Neural progenitor cell (in vitro differentiated cells): ENCODE measurements around the gene RNF180. TPM values are rescaled to one million over a fixed set of nuclear protein-coding genes. Genes with fewer than 3 reads are reported as not detected.

Source experiments
- DNase-seq: peaks from one replicate; pipeline ENCODE4 v3.0.0-alpha.2; 2016; ENCODE audit warnings: low spot score
- H2AFZ ChIP-seq: fragments of 200-600 bp; sonication (generic); replicated peaks from 2 replicates; pipeline ENCODE4 v1.6.1; 2016; ENCODE audit warnings: antibody characterized with exemption
- H3F3A ChIP-seq: fragments of 200-600 bp; sonication (generic); 2 replicates; pipeline ENCODE4 v1.6.1; 2016; ENCODE audit warnings: antibody characterized with exemption, low read depth
- H3K27ac ChIP-seq: fragments of 200-600 bp; sonication (generic); 2 replicates; pipeline ENCODE4 v1.5.1; 2016; ENCODE audit warnings: mild to moderate bottlenecking
- H3K27me3 ChIP-seq: fragments of 200-600 bp; sonication (generic); 2 replicates; pipeline ENCODE4 v1.6.1; 2016; ENCODE audit warnings: mild to moderate bottlenecking, moderate library complexity
- H3K36me3 ChIP-seq: fragments of 200-600 bp; sonication (generic); 2 replicates; pipeline ENCODE4 v1.5.1; 2016
- H3K4me1 ChIP-seq: fragments of 200-600 bp; sonication (generic); 2 replicates; pipeline ENCODE4 v1.6.1; 2016; ENCODE audit warnings: mixed run types
- H3K4me2 ChIP-seq: fragments of 200-600 bp; sonication (generic); 2 replicates; pipeline ENCODE4 v1.6.1; 2016
- H3K4me3 ChIP-seq: fragments of 200-600 bp; sonication (generic); 2 replicates; pipeline ENCODE4 v1.5.1; 2016
- H3K79me2 ChIP-seq: fragments of 200-600 bp; sonication (generic); 2 replicates; pipeline ENCODE4 v1.6.1; 2016; ENCODE audit warnings: low read depth
- H3K9ac ChIP-seq: fragments of 200-600 bp; sonication (generic); 2 replicates; pipeline ENCODE4 v1.6.1; 2016
- H3K9me3 ChIP-seq: fragments of 200-600 bp; sonication (generic); 2 replicates; pipeline ENCODE4 v1.5.1; 2016; ENCODE audit warnings: low read depth
- H4K20me1 ChIP-seq: fragments of 200-600 bp; sonication (generic); 2 replicates; pipeline ENCODE4 v1.6.1; 2016; ENCODE audit warnings: low read depth
- H3K27ac Mint-ChIP-seq: 3 replicates; pipeline ENCODE4 v1.8.0; 2021; ENCODE audit warnings: mixed read lengths
- H3K27me3 Mint-ChIP-seq: 2 replicates; pipeline ENCODE4 v1.8.0; 2022; ENCODE audit warnings: low read depth, mild to moderate bottlenecking, inconsistent platforms, moderate library complexity, mixed read lengths; ENCODE audit not compliant: insufficient read depth
- H3K36me3 Mint-ChIP-seq: 3 replicates; pipeline ENCODE4 v1.8.0; 2021; ENCODE audit warnings: mixed read lengths
- H3K4me1 Mint-ChIP-seq: 3 replicates; pipeline ENCODE4 v1.8.0; 2021; ENCODE audit warnings: mixed read lengths
- H3K4me3 Mint-ChIP-seq: 3 replicates; pipeline ENCODE4 v1.8.0; 2021; ENCODE audit warnings: mild to moderate bottlenecking, moderate library complexity, mixed read lengths
- H3K9me3 Mint-ChIP-seq: 3 replicates; pipeline ENCODE4 v1.8.0; 2020; ENCODE audit warnings: mixed read lengths
- CTCF ChIP-seq: fragments of 200-600 bp; sonication (generic); IDR thresholded peaks from 2 replicates; pipeline ENCODE4 v1.5.1; 2017; ENCODE audit warnings: antibody characterized with exemption, mild to moderate bottlenecking
- EZH2 ChIP-seq: fragments of 200-600 bp; sonication (generic); IDR thresholded peaks from 2 replicates; pipeline ENCODE4 v1.6.1; 2017; ENCODE audit warnings: antibody characterized with exemption, mild to moderate bottlenecking, moderate library complexity
- EZH2phosphoT487 ChIP-seq: fragments of 200-600 bp; sonication (generic); IDR thresholded peaks from 2 replicates; pipeline ENCODE4 v1.6.1; 2017; ENCODE audit warnings: antibody characterized with exemption
- total RNA-seq: library from RNA; depleted of rRNA; stranded (reverse); fragments of >200 nt; gene quantifications from 2 replicates; pipeline ENCODE4 v1.2.3, GENCODE V29; 2015; ENCODE audit warnings: low replicate concordance

RNF180 gene
- total RNA-seq, 1 donor from 2014 or later: 5.5 TPM

GRCh38 chr5:64333886-64334285, 168.2 kb downstream of the RNF180 start:
- Mint-ChIP-seq H3K27me3 (peaks cover 4% of the 10 kb centered on the region), H3K4me1 (peaks cover 24% of the 10 kb centered on the region), H3K36me3 (peaks cover 4% of the 10 kb centered on the region), H3K9me3 (no peaks in the 10 kb centered on the region), H3K27ac (peak overlapping the region; percentile 72), H3K4me3 (peak overlapping the region; percentile 34)
- peak; percentile 73 for DNase-seq
- Histone ChIP-seq H3F3A (peaks cover 6% of the 10 kb centered on the region), H3K79me2 (no peaks in the 10 kb centered on the region), H3K9me3 (no peaks in the 10 kb centered on the region), H3K27me3 (no peaks in the 10 kb centered on the region), H3K27ac (peak overlapping the region; percentile 53), H2AFZ (no peak overlapping the region), H4K20me1 (no peaks in the 10 kb centered on the region), H3K4me1 (peaks cover 15% of the 10 kb centered on the region), H3K9ac (no peak overlapping the region), H3K4me2 (peak overlapping the region; percentile 39), H3K4me3 (no peak overlapping the region), H3K36me3 (no peaks in the 10 kb centered on the region)
- TF ChIP-seq EZH2 (no peak), EZH2phosphoT487 (no peak), CTCF (no peak)

GRCh38 chr5:64339769-64340168, 174.1 kb downstream of the RNF180 start:
- TF ChIP-seq EZH2: no peak
- no peak for TF ChIP-seq CTCF
- no peak for TF ChIP-seq EZH2phosphoT487
- Histone ChIP-seq H4K20me1 (no peaks in the 10 kb centered on the region), H3K27ac (no peak overlapping the region), H3F3A (no peaks in the 10 kb centered on the region), H3K9me3 (no peaks in the 10 kb centered on the region), H3K36me3 (no peaks in the 10 kb centered on the region), H3K9ac (no peak overlapping the region), H3K27me3 (no peaks in the 10 kb centered on the region), H3K4me2 (no peak overlapping the region), H3K79me2 (no peaks in the 10 kb centered on the region), H2AFZ (no peak overlapping the region), H3K4me3 (no peak overlapping the region), H3K4me1 (no peaks in the 10 kb centered on the region)
- Mint-ChIP-seq H3K27me3 (no peaks in the 10 kb centered on the region), H3K4me3 (no peak overlapping the region), H3K36me3 (peaks cover 1% of the 10 kb centered on the region), H3K27ac (no peak overlapping the region), H3K9me3 (no peaks in the 10 kb centered on the region), H3K4me1 (peaks cover 4% of the 10 kb centered on the region)
- no peak for DNase-seq

- Histone ChIP-seq H3K27me3 (no peaks in the 10 kb centered on the region), H3F3A (no peaks in the 10 kb centered on the region), H3K9me3 (no peaks in the 10 kb centered on the region), H3K79me2 (no peaks in the 10 kb centered on the region), H3K4me1 (no peaks in the 10 kb centered on the region), H2AFZ (no peak overlapping the region), H3K27ac (no peak overlapping the region), H4K20me1 (no peaks in the 10 kb centered on the region), H3K4me3 (no peak overlapping the region), H3K36me3 (no peaks in the 10 kb centered on the region), H3K9ac (no peak overlapping the region), H3K4me2 (no peak overlapping the region)
- Mint-ChIP-seq H3K9me3 (no peaks in the 10 kb centered on the region), H3K27me3 (no peaks in the 10 kb centered on the region), H3K36me3 (peaks cover 1% of the 10 kb centered on the region), H3K4me3 (no peak overlapping the region), H3K27ac (no peak overlapping the region), H3K4me1 (no peaks in the 10 kb centered on the region)
- DNase-seq: no peak
- TF ChIP-seq EZH2 (no peak), EZH2phosphoT487 (no peak), CTCF (no peak)
Observed at GRCh38 chr5:64340293-64340692, 174.7 kb downstream of the RNF180 start.
